Astrocyte of the hippocampus (primary cell): ENCODE data around the gene STYXL1.

ENCODE experiments used
- DNase-seq: peaks from one replicate; pipeline ENCODE4 v3.0.0; 2011; ENCODE audit warnings: low read depth, low spot score

The STYXL1 gene

DNA sequence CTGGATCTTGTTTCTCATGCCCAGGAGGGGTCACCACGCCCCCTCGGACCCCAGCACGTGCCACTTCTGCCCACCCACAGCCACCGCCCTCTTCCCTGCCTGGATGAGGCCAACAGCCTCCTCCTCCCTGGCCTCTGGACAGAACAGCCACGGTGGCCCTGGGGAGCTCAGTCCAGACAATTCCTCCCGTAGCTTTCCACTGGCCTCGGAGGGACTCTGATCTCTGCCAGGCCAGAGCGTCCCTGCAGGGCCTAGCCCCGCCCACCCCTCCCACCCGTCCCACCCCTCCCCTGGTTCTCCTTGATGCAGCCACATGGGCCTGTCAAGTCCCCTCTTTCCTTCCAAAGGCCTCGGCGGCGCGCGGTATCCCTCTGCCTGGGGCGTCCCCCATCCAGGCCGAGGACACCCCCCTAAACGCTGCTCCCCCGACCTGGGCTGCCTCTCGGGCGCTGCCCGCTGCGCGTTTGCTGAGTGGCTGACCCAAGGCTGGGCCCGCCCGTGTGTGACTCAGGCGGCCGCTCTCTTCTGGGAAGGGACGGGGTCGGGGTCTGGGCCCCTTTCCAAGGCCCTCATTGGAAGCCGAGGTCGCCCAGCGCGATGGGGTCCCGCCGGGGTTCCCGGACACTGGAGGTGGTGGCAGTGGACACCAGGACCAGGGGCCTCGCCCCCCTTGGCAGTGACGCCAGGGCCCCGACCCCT is 54.0 kb downstream of the STYXL1 start:
- peak; percentile 71 for DNase-seq

DNA sequence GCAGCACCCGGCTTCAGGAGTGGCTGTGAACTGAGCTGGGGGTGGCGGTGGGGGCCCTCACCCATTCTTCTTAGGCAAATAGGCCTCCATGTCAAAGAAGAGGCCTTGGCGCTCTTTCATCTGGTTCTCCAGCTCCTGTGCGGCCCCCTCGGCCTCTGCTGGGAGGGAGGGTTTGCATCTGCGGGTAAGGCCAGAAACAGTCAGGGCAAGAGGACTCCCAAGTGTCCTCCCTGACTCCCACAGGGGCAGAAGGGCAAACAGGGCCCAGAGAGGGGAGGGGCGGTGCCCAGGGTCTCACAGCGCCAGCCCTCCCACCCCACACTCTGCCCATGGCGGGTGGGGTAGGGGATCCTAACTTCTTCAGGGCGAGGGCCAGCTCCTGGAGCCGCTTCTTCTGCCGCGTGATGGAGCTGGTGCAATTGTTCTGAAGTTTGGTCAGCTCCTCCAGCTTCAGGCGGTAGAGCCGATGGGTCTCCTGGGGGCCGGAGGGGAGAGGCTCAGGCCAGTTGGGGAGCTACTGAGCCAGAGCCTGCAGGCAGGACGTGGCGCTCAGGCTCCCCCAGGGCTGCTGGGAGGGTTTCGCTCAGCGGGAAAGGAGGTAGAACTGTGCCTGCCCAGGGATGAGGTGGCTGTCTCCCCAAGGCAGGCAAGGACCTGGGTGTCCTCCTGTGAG is 55.6 kb downstream of the STYXL1 start:
- no peak for DNase-seq

DNA sequence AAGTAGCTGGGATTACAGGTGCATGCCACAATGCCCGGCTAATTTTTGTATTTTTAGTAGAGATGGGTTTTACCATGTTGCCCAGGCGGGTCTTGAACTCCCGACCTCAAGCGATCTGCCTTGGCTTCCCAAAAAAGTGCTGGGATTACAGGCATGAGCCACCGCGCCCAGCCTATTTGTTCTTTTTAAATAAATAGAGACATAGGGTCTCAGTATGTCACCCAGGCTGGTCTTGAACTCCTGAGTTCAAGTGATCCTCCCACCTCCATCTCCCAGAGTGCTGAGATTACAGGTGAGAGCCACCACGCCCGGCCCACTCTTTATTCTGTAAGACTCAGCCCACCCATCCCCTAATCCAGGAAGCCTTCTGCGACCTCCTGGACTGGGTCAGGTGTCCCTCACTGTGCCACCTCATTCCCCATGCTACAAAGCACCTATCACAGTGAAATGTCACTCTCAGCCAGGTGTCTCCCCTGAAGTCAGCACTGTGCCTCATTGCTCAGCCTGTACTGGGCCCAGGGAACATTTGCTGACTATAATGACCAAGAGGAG is 56.2 kb downstream of the STYXL1 start:
- no peak for DNase-seq

DNA sequence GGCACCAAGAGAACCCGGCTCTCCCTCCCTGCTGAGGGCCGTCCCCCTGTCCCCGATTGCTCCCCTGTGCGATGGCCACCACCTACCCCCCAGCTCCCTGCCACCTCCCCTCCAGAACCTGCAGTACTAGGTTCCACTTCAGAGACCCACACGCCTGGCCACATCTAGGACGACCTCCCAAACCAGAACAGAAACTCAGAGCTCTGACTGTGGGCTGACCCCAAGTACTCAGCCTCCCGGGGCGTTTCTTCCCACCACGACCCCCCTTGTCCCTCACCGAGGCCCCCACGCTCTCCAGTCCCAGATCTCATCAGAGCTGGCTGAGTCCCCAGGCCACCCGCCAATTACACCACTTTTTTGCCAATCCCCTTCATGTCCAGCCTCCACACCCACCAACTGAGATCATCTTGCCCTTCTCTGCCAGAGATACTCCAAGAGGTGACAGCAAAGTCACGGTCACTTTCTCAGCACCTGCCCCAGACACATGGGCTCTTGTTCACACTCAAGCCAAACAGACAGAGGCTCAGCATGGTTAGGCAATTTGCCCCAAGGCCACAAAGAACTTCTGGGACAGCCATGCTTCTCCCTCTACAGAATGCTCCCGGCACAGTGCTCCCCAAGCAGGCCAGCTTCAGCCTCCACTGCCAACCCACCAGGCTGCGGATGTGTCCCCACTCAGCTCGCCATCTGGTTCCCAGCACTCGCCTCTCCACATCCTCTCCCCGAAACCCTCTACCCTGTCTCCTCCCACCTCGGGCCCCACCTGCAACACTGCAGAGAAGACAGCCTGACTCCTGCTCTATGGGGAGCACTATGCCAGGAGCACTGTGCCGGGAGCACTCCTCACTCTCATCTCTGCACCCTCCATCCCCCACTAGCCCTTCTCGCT is 58.1 kb downstream of the STYXL1 start:
- DNase-seq: no peak

DNA sequence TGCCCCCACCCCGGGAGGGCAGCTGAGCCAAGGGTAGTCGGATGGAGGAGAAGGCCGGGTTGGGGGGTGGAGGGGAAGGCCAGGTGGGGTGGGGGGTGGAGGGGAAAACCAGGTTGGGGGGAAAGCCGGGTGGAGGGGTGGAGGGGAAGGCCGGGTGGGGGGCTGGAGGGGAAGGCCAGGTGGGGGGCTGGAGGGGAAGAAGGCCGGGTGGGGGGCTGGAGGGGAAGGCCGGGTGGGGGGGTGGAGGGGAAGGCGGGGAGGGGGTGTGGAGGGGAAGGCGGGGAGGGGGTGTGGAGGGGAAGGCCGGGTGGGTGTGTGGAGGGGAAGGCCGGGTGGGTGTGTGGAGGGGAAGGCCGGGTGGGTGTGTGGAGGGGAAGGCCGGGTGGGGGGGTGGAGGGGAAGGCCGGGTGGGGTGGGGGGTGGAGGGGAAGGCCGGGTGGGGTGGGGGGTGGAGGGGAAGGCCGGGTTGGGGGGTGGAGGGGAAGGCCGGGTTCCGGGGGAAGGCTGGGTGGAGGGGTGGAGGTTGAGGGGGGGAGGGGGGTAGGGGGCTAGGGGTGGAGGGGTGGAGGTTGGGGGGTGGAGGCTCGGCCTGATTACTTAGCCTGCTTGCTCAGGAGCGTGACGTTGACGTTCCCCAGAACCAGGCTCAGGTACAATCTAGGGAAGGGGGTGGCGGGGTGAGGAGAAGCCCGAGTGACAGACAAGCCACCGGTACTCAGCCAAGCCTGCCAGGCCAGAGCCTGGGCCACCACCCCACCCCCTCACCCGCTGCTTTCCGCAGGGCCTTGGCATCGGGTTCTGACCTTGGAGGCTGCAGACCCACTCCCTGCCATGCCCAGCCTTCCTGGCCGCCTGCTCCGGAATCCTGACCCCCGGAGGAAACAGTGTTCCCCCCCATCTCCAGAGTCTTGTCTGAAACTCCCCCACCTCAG is 59.0 kb downstream of the STYXL1 start:
- DNase-seq: no peak

DNA sequence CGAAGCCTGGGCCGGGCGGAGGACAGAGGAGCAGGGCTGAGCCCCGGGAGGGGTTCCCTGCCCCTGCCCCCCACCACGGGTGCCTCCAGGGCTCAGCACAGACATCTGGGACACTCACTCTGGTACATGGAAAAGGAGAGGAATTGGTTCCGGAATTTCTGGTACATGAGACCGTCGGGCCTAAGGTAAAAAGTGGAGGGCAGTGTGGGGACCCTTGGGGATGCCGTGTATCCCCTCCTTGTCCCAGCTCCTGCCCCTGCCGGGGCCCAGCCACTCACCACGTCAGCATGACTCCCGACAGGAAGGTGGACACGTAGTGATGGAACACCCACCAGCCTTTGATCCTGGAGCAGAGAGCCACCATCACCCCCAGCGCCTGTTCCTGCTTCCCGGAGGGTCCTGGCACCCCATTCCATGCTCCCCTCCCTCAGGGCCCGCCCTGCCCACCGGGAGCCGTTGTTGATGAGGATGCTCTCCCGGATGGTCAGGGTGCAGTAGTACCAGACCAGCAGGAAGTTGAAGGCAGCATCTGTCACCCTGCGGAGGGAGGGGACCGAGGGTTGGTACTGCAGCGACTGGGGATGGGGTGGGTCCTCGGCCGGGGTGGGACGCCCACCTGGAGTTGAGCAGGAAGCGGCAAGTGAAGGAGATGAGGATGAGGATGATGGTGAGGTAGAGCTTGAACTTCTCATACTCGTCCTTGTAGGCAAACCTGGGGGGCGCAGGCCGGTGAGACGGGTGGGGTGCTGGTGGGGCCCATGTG is 59.8 kb downstream of the STYXL1 start:
- no peak for DNase-seq

DNA sequence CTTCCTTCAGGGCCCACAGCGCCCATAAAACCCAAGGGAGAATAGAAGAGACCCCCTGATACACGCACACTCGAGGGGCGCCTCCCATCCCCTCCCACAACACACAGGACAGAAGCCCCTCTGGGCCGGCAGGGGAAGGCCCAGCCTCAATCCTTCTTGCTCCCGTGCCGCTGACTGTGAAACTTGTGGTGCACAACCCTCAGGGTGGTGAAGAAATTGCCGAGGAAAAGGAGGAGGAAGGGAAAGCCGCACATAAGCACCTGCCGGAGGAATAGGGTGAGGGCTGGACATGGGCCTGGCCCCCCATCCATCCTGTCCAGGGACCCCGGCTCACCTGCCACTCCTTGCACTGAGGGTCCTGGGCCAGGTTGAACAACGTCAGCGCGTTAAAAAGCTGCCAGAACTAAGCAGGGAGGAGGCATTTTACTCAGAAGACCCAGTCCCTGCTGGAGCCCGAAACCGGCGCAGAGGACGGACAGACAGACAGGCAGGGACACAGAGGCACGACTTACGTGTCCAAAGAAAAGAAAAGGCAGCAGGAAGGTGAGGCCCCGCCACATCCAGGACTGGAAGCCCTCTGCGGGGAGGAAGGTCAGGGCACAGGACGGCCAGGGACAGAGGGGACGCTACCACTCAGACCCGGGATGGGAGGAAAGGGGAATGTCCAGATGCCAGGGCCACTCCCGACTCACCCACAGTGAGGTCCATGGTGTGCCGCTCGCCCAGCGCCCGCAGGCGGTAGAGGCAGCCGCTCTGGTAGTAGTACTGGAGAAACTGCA is 60.6 kb downstream of the STYXL1 start:
- DNase-seq: no peak

DNA sequence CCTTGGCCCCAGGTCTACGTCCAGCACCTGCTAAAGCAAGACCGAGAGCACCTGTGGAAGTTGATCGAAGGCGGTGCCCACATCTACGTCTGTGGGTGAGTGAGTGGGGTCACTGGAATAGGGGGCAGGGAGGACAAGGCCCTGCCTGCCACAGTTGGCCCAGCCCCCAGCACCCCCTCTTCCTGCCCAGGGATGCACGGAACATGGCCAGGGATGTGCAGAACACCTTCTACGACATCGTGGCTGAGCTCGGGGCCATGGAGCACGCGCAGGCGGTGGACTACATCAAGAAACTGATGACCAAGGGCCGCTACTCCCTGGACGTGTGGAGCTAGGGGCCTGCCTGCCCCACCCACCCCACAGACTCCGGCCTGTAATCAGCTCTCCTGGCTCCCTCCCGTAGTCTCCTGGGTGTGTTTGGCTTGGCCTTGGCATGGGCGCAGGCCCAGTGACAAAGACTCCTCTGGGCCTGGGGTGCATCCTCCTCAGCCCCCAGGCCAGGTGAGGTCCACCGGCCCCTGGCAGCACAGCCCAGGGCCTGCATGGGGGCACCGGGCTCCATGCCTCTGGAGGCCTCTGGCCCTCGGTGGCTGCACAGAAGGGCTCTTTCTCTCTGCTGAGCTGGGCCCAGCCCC is 61.5 kb downstream of the STYXL1 start:
- no peak for DNase-seq

DNA sequence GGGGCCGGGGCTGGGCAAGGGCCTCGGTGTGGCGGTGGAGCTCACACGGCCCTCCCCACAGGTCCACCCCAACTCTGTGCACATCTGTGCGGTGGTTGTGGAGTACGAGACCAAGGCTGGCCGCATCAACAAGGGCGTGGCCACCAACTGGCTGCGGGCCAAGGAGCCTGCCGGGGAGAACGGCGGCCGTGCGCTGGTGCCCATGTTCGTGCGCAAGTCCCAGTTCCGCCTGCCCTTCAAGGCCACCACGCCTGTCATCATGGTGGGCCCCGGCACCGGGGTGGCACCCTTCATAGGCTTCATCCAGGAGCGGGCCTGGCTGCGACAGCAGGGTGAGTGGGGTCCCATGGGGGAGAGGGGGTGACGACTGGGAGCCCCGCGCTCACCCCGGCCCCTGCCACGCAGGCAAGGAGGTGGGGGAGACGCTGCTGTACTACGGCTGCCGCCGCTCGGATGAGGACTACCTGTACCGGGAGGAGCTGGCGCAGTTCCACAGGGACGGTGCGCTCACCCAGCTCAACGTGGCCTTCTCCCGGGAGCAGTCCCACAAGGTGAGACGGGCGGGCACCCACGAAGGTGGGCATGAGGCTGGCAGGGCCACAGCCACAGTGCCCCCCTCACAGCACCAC is 62.2 kb downstream of the STYXL1 start:
- no peak for DNase-seq

DNA sequence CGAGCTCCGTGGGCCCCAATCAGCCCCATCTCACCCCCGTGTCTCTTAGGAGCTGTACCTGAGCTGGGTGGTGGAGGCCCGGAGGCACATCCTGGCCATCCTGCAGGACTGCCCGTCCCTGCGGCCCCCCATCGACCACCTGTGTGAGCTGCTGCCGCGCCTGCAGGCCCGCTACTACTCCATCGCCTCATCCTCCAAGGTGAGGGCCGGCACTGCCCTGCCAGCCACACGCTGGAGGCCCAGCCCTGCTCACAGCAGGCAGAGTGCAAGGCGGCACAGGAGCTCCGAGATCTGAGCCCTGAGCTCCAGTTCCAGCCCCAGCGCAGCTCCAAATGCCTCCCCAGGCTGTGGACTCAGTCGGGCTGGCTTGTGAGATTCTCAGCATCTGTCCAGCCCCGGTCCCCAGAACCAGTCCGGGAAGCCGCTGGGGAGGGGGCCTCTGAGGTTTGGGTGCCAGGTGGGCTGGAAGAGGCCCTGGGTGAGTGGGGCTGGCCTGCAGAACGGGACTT is 62.7 kb downstream of the STYXL1 start:
- DNase-seq: no peak

DNA sequence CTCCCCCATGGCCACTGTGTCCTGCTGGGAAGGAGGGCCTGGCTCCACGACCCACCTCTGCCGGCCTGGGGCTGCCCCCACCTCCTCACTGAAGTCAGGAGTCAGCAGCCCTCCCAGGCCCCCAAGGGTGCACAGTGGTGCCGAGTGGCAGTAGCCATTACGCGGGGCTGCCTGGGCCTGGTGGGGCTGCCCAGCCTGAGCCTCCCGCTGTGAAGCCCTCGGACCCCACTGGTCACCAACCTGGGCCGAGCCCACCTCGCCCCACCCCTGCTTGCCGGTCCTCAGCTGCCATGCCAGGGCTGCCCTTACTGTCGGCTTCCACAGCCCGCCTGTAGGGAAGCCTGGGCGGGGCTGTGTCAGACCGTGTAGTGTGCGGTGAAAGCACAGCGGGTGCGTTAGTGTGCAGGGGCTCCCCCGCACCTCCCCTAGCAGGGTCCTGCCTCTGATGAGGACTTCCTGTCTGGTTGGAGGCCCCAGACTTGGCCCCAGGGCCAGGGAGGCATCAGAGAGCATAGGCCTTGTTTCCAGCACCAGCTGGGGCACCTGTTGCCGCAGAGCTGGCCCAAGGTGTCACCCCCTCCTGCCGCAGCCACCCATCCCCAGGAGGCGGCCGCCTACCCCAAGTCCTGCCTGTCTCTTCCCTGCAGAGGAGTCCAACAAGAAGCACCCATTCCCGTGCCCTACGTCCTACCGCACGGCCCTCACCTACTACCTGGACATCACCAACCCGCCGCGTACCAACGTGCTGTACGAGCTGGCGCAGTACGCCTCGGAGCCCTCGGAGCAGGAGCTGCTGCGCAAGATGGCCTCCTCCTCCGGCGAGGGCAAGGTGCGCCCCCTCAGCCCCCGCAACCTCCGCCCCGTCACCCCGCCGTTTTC is 63.4 kb downstream of the STYXL1 start:
- no peak for DNase-seq

DNA sequence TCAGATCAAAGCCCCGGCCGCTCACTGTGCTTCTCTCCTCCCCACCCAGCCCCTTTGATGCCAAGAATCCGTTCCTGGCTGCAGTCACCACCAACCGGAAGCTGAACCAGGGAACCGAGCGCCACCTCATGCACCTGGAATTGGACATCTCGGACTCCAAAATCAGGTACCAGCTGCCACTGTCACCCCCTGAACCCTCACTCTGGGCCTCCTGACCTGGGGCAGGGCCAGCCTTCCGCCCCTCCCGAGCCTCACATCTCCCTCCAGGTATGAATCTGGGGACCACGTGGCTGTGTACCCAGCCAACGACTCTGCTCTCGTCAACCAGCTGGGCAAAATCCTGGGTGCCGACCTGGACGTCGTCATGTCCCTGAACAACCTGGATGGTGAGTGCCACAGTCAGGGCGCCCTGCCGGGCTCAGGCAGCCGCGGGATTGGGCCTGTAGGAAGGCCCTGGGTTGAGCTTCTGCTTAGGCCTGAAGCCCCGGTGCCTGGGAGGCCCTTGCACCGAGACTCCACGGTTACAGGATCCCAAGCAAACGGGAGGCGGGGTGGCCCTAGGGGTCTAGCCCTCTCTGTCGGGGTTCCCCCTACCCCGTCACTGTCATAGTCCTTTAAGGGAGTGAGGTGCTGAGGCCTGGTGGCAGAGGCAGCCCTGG is 64.2 kb downstream of the STYXL1 start:
- DNase-seq: no peak

DNA sequence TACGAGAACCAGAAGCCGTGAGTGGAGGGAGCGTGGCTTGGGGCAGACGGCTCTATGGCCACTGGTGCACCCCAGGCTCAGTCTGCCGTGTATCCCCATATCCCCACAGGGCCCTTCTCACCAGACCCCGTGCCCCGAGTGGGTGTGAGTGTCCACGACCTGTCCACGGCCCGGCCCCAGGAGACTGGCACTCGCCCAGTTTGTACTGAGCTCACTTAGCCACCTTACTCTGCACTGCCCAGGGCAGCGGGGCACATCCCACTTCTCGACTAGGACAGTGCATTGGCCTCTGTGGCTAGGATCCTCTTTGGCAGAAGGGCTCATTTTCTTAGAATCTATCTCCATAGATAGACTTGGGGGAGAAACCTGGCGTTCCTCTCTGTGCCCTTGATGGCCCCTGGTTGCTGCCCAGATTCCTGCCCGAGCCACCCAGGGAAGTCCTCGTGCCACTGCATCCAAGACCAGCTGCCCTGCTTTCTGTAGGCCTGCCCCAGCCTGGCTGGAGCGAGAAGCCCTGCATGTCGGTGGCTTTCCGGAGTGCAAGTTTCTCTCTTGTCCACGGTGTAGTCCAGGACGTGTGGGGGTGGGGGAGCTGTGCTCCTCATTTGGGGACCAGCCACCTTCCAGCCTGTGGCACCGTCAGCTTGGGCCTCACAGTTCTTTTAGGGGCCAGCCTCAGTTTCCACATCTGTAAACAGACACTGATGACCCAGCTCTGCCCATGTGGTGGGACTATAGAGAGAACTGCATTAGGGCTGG is 65.3 kb downstream of the STYXL1 start:
- no peak for DNase-seq

DNA sequence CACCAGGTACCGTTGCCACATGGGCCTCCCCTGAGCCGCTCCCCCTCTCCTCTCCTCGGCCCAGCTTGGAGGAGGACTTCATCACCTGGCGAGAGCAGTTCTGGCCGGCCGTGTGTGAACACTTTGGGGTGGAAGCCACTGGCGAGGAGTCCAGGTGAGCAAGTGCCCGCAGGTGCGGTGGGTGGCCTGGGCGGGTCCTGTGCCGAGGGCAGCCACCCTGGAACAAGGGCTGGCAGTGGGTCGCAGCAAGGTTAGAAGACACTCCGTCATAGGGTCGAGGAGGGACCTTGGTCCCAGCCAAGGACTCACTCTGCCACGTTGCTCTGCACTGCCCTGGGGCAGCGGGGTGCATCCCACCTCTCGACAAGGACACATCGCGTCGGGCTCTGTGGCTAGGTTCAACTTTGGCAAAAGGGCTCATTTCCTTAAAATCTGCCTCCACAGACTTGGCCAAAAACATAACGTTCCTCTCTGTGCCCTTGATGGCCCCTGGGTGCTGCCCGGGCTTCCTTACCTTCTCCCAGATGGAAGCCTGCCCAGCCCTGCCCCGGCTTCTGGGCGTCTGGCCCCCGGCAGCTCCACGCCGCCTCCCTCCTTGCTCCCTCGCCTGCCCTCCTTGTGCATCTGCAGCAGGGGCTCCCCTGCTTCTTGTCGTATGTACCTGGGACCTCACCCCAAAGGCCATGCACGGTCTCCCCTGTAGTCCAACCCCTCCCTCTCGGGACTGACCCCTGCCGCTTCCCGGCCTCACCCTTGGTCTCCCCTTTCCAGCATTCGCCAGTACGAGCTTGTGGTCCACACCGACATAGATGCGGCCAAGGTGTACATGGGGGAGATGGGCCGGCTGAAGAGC is 66.1 kb downstream of the STYXL1 start:
- no peak for DNase-seq

DNA sequence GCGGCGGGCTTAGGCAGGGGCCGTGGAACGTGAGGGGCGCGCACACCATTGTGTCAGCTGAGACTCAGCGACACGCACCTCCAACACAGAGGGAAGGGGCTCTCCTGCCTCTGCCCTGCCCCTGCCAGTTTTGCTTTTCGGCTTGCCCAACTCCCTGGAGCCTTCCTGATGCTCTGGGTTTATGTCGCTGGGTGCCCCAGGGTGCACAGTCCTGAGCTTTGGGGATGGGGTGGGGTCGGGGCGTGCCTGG is 66.7 kb downstream of the STYXL1 start:
- no peak for DNase-seq
